Measurements from ENCODE around the gene NR1D2.
A peak's percentile ranks its signal among the peaks of the same experiment; 100 is the strongest.
"Not testable (repeated sequence)": the region's sequence is repeated elsewhere in the genome, so short reads cannot be mapped to it uniquely, and the experiment has no call there.

NR1D2 gene

DNA sequence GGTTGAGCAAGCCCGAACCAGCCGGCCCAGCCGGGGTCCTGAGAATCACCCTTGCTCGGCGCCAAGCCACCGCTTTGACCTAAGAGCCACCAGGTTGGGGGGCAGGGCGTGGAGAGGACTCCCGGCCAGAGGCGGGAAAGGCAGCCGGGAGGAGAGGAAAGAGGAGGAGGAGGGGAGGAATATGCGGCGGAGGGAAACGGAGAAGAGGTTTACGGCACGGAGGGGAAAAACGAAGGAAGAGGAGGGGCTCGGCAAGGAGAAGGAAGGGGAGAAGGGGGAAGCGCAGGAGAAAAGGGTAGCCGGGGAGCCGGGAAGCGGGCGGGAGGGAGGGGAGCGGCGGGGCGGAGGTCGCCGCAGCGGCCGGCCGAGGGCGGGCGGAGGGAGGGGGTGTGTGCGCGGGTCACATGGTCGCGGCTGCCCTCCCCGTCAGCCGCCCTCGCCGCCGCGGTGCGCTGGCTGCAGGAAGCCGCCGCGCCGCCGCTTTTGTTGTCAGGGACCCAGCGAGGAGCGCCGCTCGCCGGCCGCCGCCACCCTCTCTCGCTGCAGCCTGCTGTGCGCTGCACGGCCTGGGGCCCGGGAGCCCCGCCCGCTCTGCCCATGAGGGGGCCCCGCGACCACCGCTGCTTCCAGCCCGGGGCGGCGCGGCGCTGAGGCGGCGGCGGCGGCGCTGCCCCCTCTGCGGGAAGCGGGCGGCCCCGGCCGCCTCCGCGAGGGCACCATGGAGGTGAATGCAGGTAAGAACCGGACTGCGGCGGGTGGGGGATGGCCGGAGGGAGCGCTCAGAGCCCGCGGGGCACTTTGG lies at the start of gene NR1D2:
TSS of gene NR1D2 (plus strand) at position 426 of the 802 bp plus-strand sequence. CDS start at position 719, 293 bp downstream.
- peaks cover 22% of the 10 kb centered on the region for H3K36me3 Mint-ChIP-seq (ENCODE audit: low read depth)
- intact Hi-C loops (cut with micrococcal nuclease), result loop anchor here (1.0 kb wide), 1 partner anchor 28 kb away; the partner anchor contains the start of gene RPL15
- peak within 1 kb of the TSS; percentile 96 for H3K4me3 Mint-ChIP-seq
- H3K27ac Mint-ChIP-seq, result peak within 1 kb of the TSS; percentile 85
- no peaks in the 10 kb centered on the region for H3K9me3 Mint-ChIP-seq
- H3K4me1 Mint-ChIP-seq (ENCODE audit: low read depth), result peaks cover 32% of the 10 kb centered on the region
- H3K27me3 Mint-ChIP-seq, result peaks cover 29% of the 10 kb centered on the region

DNA sequence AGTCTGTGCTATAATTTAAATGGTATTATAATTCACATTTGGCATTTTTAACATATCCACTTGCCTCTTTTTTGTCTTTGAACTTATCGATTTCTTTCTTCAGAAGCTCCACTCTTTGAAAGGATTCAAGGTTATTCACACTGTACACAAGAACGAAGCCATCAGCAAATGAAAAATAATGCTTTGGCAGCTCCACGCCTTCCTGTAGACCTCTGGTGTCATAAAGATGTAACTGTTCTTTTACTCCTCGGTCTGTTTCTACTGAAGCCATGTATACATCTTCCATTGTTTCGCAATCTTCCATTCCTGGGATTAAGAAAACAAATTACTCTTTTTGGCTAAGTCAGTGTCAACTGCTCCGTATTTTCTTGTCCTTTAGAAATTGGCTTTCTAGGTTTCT lies 44.3 kb upstream of the NR1D2 start:
- Mint-ChIP-seq H3K4me1 (ENCODE audit: low read depth) (peaks cover 13% of the 10 kb centered on the region), H3K36me3 (ENCODE audit: low read depth) (peaks cover 90% of the 10 kb centered on the region), H3K27ac (no peak overlapping the region), H3K27me3 (no peaks in the 10 kb centered on the region), H3K9me3 (no peaks in the 10 kb centered on the region), H3K4me3 (no peak overlapping the region)
- intact Hi-C loops (cut with micrococcal nuclease), result no loop called here

GRCh38 chr3:23904545-23904944 lies 40.5 kb upstream of the NR1D2 start:
- intact Hi-C loops (cut with micrococcal nuclease), result no loop called here
- H3K4me3 Mint-ChIP-seq, result no peak overlapping the region
- H3K4me1 Mint-ChIP-seq (ENCODE audit: low read depth), result peaks cover 9% of the 10 kb centered on the region
- peaks cover 71% of the 10 kb centered on the region for H3K36me3 Mint-ChIP-seq (ENCODE audit: low read depth)
- H3K27ac Mint-ChIP-seq, result no peak overlapping the region
- H3K9me3 Mint-ChIP-seq, result no peaks in the 10 kb centered on the region
- no peaks in the 10 kb centered on the region for H3K27me3 Mint-ChIP-seq

GRCh38 chr3:23909341-23909740 lies 35.7 kb upstream of the NR1D2 start:
- Mint-ChIP-seq H3K9me3 (no peaks in the 10 kb centered on the region), H3K27ac (no peak overlapping the region), H3K4me3 (no peak overlapping the region), H3K36me3 (ENCODE audit: low read depth) (peaks cover 45% of the 10 kb centered on the region), H3K4me1 (ENCODE audit: low read depth) (peaks cover 13% of the 10 kb centered on the region), H3K27me3 (no peaks in the 10 kb centered on the region)
- intact Hi-C loops (cut with micrococcal nuclease), result no loop called here

GRCh38 chr3:23911397-23911796 lies 33.7 kb upstream of the NR1D2 start:
- Mint-ChIP-seq H3K27ac (no peak overlapping the region), H3K4me3 (no peak overlapping the region), H3K36me3 (ENCODE audit: low read depth) (peaks cover 31% of the 10 kb centered on the region), H3K27me3 (no peaks in the 10 kb centered on the region), H3K4me1 (ENCODE audit: low read depth) (peaks cover 17% of the 10 kb centered on the region), H3K9me3 (no peaks in the 10 kb centered on the region)
- intact Hi-C loops (cut with micrococcal nuclease), result no loop called here

DNA sequence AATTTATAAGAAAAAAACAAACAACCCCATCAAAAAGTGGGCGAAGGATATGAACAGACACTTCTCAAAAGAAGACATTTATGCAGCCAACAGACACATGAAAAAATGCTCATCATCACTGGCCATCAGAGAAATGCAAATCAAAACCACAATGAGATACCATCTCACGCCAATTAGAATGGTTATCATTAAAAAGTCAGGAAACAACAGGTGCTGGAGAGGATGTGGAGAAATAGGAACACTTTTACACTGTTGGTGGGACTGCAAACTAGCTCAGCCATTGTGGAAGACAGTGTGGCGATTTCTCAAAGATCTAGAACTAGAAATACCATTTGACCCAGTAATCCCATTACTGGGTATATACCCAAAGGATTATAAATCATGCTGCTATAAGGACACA lies 32.8 kb upstream of the NR1D2 start:
- peaks cover 17% of the 10 kb centered on the region for H3K4me1 Mint-ChIP-seq (ENCODE audit: low read depth)
- intact Hi-C loops (cut with micrococcal nuclease); H3K4me3 Mint-ChIP-seq; H3K27ac Mint-ChIP-seq; H3K9me3 Mint-ChIP-seq; H3K27me3 Mint-ChIP-seq: not testable (repeated sequence)
- H3K36me3 Mint-ChIP-seq (ENCODE audit: low read depth), result peaks cover 41% of the 10 kb centered on the region

- Mint-ChIP-seq H3K9me3 (no peaks in the 10 kb centered on the region), H3K36me3 (ENCODE audit: low read depth) (peaks cover 49% of the 10 kb centered on the region), H3K4me3 (no peak overlapping the region), H3K27me3 (no peaks in the 10 kb centered on the region), H3K4me1 (ENCODE audit: low read depth) (peaks cover 22% of the 10 kb centered on the region), H3K27ac (no peak overlapping the region)
- intact Hi-C loops (cut with micrococcal nuclease), result no loop called here
Measured at GRCh38 chr3:23913182-23913581, 31.9 kb upstream of the NR1D2 start.

GRCh38 chr3:23913873-23914743 lies 31.0 kb upstream of the NR1D2 start:
- Mint-ChIP-seq H3K9me3 (no peaks in the 10 kb centered on the region), H3K27ac (no peak overlapping the region), H3K27me3 (no peaks in the 10 kb centered on the region), H3K4me3 (no peak overlapping the region), H3K4me1 (ENCODE audit: low read depth) (peaks cover 31% of the 10 kb centered on the region), H3K36me3 (ENCODE audit: low read depth) (peaks cover 51% of the 10 kb centered on the region)
- intact Hi-C loops (cut with micrococcal nuclease), result no loop called here

- no peaks in the 10 kb centered on the region for H3K27me3 Mint-ChIP-seq
- peak overlapping the region; percentile 74 for H3K4me3 Mint-ChIP-seq
- peak overlapping the region; percentile 99 for H3K27ac Mint-ChIP-seq
- H3K9me3 Mint-ChIP-seq, result no peaks in the 10 kb centered on the region
- H3K36me3 Mint-ChIP-seq (ENCODE audit: low read depth), result peaks cover 51% of the 10 kb centered on the region
- peaks cover 42% of the 10 kb centered on the region for H3K4me1 Mint-ChIP-seq (ENCODE audit: low read depth)
- intact Hi-C loops (cut with micrococcal nuclease), result no loop called here
Measured at GRCh38 chr3:23915537-23916108, 29.5 kb upstream of the NR1D2 start.

DNA sequence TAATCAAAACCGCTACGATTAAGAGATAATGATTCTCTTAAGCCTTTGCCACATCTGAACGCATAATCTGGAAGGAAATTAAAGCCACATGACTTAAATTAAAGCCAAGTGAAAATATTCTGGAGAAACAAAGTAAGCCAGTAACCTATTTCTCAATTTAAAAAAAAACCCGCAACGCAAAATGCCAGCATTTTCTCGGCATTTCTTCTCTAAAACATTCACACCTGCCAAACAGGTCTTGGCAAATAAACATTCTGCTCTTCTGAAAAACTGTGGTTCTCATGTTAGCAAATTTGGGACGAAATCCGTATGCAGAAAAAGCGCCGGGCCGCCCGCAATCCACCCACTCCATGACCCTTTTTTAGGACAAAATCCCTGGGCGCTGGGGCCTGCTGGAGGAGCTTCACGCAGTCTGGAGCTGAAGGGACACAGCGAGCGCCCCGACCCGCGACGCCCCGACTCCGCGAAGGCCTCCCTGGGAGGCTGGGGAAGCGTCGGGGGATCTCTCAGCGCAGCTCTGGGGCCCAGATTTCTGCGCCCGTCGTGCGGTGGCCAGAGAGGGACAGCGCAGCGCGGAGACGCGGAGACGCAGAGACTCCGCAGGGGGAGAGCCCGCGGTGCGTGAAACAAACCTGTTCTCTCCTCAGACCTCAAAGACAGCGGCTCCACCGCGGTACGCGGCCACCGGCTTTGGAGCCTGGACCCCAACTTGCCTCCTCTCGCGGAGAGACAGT lies 28.8 kb upstream of the NR1D2 start:
- H3K4me1 Mint-ChIP-seq (ENCODE audit: low read depth), result peaks cover 42% of the 10 kb centered on the region
- H3K27me3 Mint-ChIP-seq, result no peaks in the 10 kb centered on the region
- no peaks in the 10 kb centered on the region for H3K9me3 Mint-ChIP-seq
- H3K36me3 Mint-ChIP-seq (ENCODE audit: low read depth), result peaks cover 51% of the 10 kb centered on the region
- H3K4me3 Mint-ChIP-seq, result peak overlapping the region; percentile 74
- H3K27ac Mint-ChIP-seq, result peak overlapping the region; percentile 99
- intact Hi-C loops (cut with micrococcal nuclease), result no loop called here

GRCh38 chr3:23916886-23917678 lies 28.0 kb upstream of the NR1D2 start, which contains the start of the genes NKIRAS1 and RPL15:
NKIRAS1 (minus strand) TSS chr3:23916990; CDS start chr3:23910904, 6,086 bp downstream.
RPL15 (plus strand) TSS chr3:23917132; CDS start chr3:23917860, 728 bp downstream.
- Mint-ChIP-seq H3K9me3 (no peaks in the 10 kb centered on the region), H3K27ac (peak within 1 kb of the TSS; percentile 99), H3K4me3 (peak within 1 kb of the TSS; percentile 74), H3K4me1 (ENCODE audit: low read depth) (peaks cover 42% of the 10 kb centered on the region), H3K36me3 (ENCODE audit: low read depth) (peaks cover 59% of the 10 kb centered on the region), H3K27me3 (no peaks in the 10 kb centered on the region)
- intact Hi-C loops (cut with micrococcal nuclease), result loop anchor here (1.0 kb wide), 1 partner anchor 28 kb away; the partner anchor contains the start of gene NR1D2

- not testable (repeated sequence) for H3K27me3 Mint-ChIP-seq, H3K9me3 Mint-ChIP-seq
- intact Hi-C loops (cut with micrococcal nuclease), result loop anchor here (1.0 kb wide), 1 partner anchor 28 kb away; the partner anchor contains the start of gene NR1D2
- Mint-ChIP-seq H3K4me1 (ENCODE audit: low read depth) (peaks cover 42% of the 10 kb centered on the region), H3K36me3 (ENCODE audit: low read depth) (peaks cover 62% of the 10 kb centered on the region), H3K4me3 (peak overlapping the region; percentile 74), H3K27ac (peak overlapping the region; percentile 99)
Measured at GRCh38 chr3:23917679-23918303, 27.3 kb upstream of the NR1D2 start.
